Aorta (tissue), 5 donors: ENCODE measurements around the gene L1CAM. TPM values are rescaled to one million over a fixed set of nuclear protein-coding genes. Genes with fewer than 3 reads are reported as not detected.

Experiments
- ATAC-seq: fragments of 200-7000 bp; cut with Tn5 transposase; one replicate; pipeline ENCODE4 v1.9.1; 2022; ENCODE audit warnings: moderate library complexity; ENCODE audit not compliant: low FRiP score
- DNase-seq, 2 donors: peaks; one replicate each; pipeline ENCODE4 v3.0.0-alpha.2; 2020
- H3K27ac ChIP-seq, 2 donors: one replicate each; pipeline ENCODE4 v1.5.1; 2013; ENCODE audit warnings: low read length in 2 of 2, mild to moderate bottlenecking in 2 of 2, moderate library complexity in 2 of 2, control low read depth in 1 of 2, inconsistent platforms in 1 of 2, low read depth in 1 of 2
- H3K27me3 ChIP-seq, 2 donors: one replicate each; pipeline ENCODE4 v1.6.1; 2013; ENCODE audit warnings: control low read depth in 1 of 2, low read length in 1 of 2, mild to moderate bottlenecking in 1 of 2, moderate library complexity in 1 of 2; ENCODE audit not compliant: insufficient read depth in 2 of 2, control insufficient read depth in 1 of 2
- H3K36me3 ChIP-seq, 2 donors: one replicate each; pipeline ENCODE4 v1.6.1; 2013; ENCODE audit warnings: control low read depth in 1 of 2, low read length in 1 of 2, mild to moderate bottlenecking in 1 of 2; ENCODE audit not compliant: insufficient read depth in 2 of 2, control insufficient read depth in 1 of 2
- H3K4me1 ChIP-seq, 2 donors: one replicate each; pipeline ENCODE4 v1.6.1; 2013; ENCODE audit warnings: low read length in 2 of 2, control low read depth in 1 of 2, mild to moderate bottlenecking in 1 of 2, moderate library complexity in 1 of 2; ENCODE audit not compliant: insufficient read depth in 2 of 2, control insufficient read depth in 1 of 2
- H3K4me3 ChIP-seq, 2 donors: one replicate each; pipeline ENCODE4 v1.5.1; 2013; ENCODE audit warnings: low read length in 2 of 2, control low read depth in 1 of 2, mild to moderate bottlenecking in 1 of 2
- H3K9me3 ChIP-seq: one replicate; pipeline ENCODE4 v1.6.1; 2013; ENCODE audit warnings: mild to moderate bottlenecking, low read length; ENCODE audit not compliant: control insufficient read depth
- WGBS, 2 donors: extraction: QIAGEN DNeasy Blood & Tissue Kit; methylation state at CpG; one replicate each; pipeline ENCODE4 v1.1.7; 2013; 5-methylcytosine and 5-hydroxymethylcytosine counted together
- intact Hi-C, 2 donors: fragments of 100-400 bp; cut with DNase I; formaldehyde crosslinking; loops; one replicate each; pipeline versions ENCODE4 v1.14.2 to v1.15.0; 2022
- polyA plus RNA-seq, 2 donors: library from polyadenylated mRNA; stranded (reverse); fragments of 200-250 nt; gene quantifications; one replicate each; pipeline ENCODE4 v1.2.3, GENCODE V29; 2013
- total RNA-seq, 2 donors: library from RNA; stranded (reverse); fragmentation: NEBNext Ultra II Directional; extraction: Animal tissue kit (Norgen Biotek cat#: 25700); gene quantifications; one replicate each; pipeline ENCODE4 v1.2.1, GENCODE V29; 2021
- donor health status: healthy with polysubstance abuse.
- donor health status: Bipolar disorder and iron deficiency.
- donor health status: DM: no; HTN: no; CAD: no.
- donor health status: DM: no; HTN: no; CAD: no.
- donor health status: DM: yes; HTN: yes; CAD: no.

Gene L1CAM
- total and polyA plus RNA-seq, 4 donors = 1.0 to 11.6 (median 4.3) TPM; not detected in 1

DNA sequence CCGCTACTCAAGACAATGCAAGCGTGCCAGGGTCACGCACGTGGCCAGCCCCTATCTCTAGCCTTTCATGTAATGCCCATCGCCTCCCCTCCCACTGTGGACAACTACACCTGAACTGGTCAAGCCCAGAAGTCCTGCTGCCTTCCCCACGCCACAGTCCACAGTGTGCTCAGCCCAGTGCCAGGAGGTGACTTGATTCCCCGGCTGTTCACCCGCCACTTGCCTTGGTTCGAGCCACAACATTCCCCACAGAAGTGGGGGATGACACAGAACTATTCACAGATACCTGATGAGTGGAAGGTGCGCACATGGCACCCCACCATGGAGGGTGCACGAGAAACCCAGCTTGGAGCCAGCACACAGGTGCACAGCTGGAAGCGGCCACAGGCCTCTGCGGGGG, 33.3 kb upstream of the L1CAM start:
- DNase-seq (no peak), ATAC-seq (no peak)
- intact Hi-C loops = no loop called here
- Histone ChIP-seq H3K27me3 (no peaks in the 10 kb centered on the region), H3K4me1 (no peaks in the 10 kb centered on the region), H3K4me3 (no peak overlapping the region), H3K36me3 (no peaks in the 10 kb centered on the region), H3K9me3 (no peaks in the 10 kb centered on the region), H3K27ac (no peak overlapping the region)
- WGBS, 2 donors = 89 to 95% methylated on average over 13 of the region's 13 CpGs

DNA sequence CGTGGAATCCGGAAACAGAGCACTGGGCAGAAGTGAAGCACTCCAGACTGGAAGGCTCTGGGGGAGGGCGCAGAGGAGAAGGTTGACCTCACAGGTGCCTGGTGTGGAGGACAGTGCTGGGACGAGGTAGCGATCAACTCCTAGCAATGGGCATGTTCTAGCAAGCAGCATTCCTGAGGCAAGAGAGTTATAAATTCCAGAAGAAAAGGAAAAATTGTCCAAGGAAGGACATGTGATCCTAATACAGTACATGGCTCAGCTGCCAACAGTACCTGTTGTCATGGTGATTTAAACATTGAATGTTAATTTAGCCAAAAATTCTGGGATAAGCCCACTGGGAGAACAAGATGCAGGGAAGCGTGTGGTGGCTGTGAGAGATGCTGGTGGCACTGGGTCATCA, 31.9 kb upstream of the L1CAM start:
- H3K9me3 ChIP-seq = no peaks in the 10 kb centered on the region
- no peak for DNase-seq
- no peaks in the 10 kb centered on the region for H3K4me1 ChIP-seq
- H3K27me3 ChIP-seq = no peaks in the 10 kb centered on the region
- no peak overlapping the region for H3K4me3 ChIP-seq
- ATAC-seq = no peak
- intact Hi-C loops = no loop called here
- H3K27ac ChIP-seq = no peak overlapping the region
- no peaks in the 10 kb centered on the region for H3K36me3 ChIP-seq
- 63 to 68% methylated on average over 6 of the region's 6 CpGs for WGBS, 2 donors

GRCh38 chrX:153913701-153914100, 27.7 kb upstream of the L1CAM start:
- DNase-seq (no peak), ATAC-seq (no peak)
- Histone ChIP-seq H3K9me3 (no peaks in the 10 kb centered on the region), H3K27me3 (no peaks in the 10 kb centered on the region), H3K27ac (no peak overlapping the region), H3K4me3 (no peak overlapping the region), H3K4me1 (no peaks in the 10 kb centered on the region), H3K36me3 (no peaks in the 10 kb centered on the region)
- WGBS, 2 donors = 89 to 91% methylated on average over 15 to 17 of the region's 17 CpGs
- intact Hi-C loops = no loop called here

DNA sequence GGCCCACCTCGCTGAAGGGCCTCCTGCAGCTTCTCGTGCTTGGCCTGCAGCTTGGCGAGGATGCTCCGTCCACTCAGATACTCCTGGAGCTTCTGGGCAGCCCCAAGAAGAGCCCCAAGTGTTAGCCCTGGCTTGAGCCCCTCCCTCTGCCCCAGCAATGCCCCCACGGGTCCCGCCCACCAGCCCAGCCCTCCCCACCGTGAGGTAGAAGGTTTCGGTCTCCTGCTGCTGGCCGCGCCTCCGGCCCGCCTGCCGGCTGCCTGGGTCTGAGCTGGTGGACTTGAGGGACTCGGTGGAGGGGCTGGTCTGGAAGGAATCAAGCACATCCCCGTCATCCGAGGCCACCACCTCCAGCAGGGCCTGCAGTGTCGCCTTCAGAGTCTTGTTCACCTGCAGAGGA, 27.2 kb upstream of the L1CAM start:
- WGBS, 2 donors = 69 to 78% methylated on average over 17 of the region's 17 CpGs
- no peak overlapping the region for H3K4me3 ChIP-seq
- H3K27ac ChIP-seq = no peak overlapping the region
- DNase-seq = peak in 1 of 2 donors; percentile 43
- intact Hi-C loops = no loop called here
- no peaks in the 10 kb centered on the region for H3K9me3 ChIP-seq
- ATAC-seq = no peak
- no peaks in the 10 kb centered on the region for H3K4me1 ChIP-seq
- no peaks in the 10 kb centered on the region for H3K36me3 ChIP-seq
- H3K27me3 ChIP-seq = no peaks in the 10 kb centered on the region

DNA sequence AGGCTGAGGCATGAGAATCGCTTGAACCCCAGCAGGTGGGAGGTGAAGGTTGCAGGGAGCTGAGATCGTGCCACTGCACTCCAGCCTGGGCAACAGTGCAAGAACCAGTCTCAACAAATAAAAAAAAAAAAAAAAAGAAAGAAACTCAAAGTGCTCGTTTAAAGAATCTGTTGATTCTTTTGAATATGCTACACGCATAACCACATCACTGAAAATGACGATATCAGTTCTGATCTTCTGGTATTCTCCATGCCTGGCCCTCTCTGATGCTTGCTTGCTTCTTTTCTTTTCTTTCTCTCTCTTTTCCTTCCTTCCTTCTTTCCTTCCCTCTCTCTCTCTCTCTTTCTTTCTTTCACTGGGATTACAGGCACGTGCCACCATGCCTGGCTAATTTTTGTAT, 25.8 kb upstream of the L1CAM start:
- Histone ChIP-seq H3K4me3 (no peak overlapping the region), H3K27ac (no peak overlapping the region), H3K9me3 (no peaks in the 10 kb centered on the region), H3K4me1 (no peaks in the 10 kb centered on the region), H3K27me3 (no peaks in the 10 kb centered on the region), H3K36me3 (no peaks in the 10 kb centered on the region)
- intact Hi-C loops = no loop called here
- ATAC-seq (no peak), DNase-seq (no peak)
- WGBS, 2 donors = 85 to 90% methylated on average over 6 of the region's 6 CpGs

GRCh38 chrX:153910446-153910845, 24.5 kb upstream of the L1CAM start:
- 92 to 94% methylated on average over 22 of the region's 22 CpGs for WGBS, 2 donors

GRCh38 chrX:153909980-153910360, 24.0 kb upstream of the L1CAM start:
- H3K4me3 ChIP-seq = no peak overlapping the region

More at GRCh38 chrX:153910446-153910845, 24.5 kb upstream of the L1CAM start:
- ATAC-seq (no peak), DNase-seq (no peak)
- Histone ChIP-seq H3K4me3 (no peak overlapping the region), H3K27me3 (no peaks in the 10 kb centered on the region), H3K36me3 (no peaks in the 10 kb centered on the region), H3K9me3 (no peaks in the 10 kb centered on the region), H3K27ac (no peak overlapping the region), H3K4me1 (no peaks in the 10 kb centered on the region)
- intact Hi-C loops = no loop called here

GRCh38 chrX:153909024-153909979, 23.3 kb upstream of the L1CAM start:
- ATAC-seq (no peak), DNase-seq (peak in 1 of 2 donors; percentile 38)
- H3K4me3 ChIP-seq = no peak overlapping the region
- no peaks in the 10 kb centered on the region for H3K36me3 ChIP-seq
- no peaks in the 10 kb centered on the region for H3K9me3 ChIP-seq
- intact Hi-C loops = no loop called here
- H3K27me3 ChIP-seq = no peaks in the 10 kb centered on the region
- WGBS, 2 donors = 74 to 77% methylated on average over 36 to 37 of the region's 37 CpGs
- H3K27ac ChIP-seq = no peak overlapping the region
- H3K4me1 ChIP-seq = no peaks in the 10 kb centered on the region

More at GRCh38 chrX:153909980-153910360, 24.0 kb upstream of the L1CAM start:
- no peak for ATAC-seq
- Histone ChIP-seq H3K4me1 (no peaks in the 10 kb centered on the region), H3K9me3 (no peaks in the 10 kb centered on the region), H3K36me3 (no peaks in the 10 kb centered on the region), H3K27me3 (no peaks in the 10 kb centered on the region), H3K27ac (no peak overlapping the region)
- DNase-seq = no peak
- intact Hi-C loops = no loop called here
- WGBS, 2 donors = 94% methylated on average over 25 of the region's 25 CpGs
